ENCODE data around the gene HNRNPDL.

The HNRNPDL gene

DNA sequence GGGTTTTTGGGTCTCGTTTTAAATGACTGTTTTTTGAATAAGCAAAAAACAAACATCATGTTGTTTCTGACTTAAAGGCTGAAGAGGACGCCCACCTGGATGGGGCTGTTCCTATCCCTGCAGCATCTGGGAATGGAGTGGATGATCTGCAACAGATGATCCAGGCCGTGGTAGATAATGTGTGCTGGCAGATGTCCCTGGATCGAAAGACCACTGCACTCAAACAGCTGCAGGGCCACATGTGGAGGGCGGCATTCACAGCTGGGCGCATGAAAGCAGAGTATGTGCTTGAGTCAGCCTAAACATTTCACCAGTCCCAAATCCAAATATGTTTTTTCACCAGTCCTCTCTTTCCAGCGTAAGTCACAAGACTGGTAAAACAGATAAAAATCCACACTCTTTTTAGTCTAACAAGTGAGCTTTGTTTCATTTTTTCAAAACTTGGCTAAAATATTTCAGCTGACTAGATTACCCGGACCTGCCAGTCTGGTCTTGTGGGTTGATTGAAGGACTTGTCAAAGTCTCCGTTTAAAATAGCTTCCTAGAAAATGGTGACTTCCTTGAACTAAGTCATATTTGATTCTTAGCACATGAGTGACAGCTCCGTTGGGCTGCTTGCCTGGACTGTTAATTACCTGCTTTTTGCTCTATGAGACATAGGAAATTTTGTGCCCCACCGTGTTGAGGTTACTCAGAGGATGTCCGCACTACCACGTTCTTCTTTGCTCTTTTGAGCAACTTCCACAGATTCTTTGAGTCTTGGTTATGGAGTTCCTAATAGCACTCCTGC is 20.9 kb upstream of the HNRNPDL start:
- Histone ChIP-seq H3K4me1 (ENCODE audit: insufficient read depth, low read length) (peaks cover 6% of the 10 kb centered on the region; the same call in 1 of the 2 replicates), H3K36me3 (ENCODE audit: insufficient read depth, low read length) (peaks cover 25% of the 10 kb centered on the region), H3K9ac (ENCODE audit: low read depth, low read length) (no peak overlapping the region), H3K9me3 (ENCODE audit: control insufficient read depth, insufficient read depth, low read length) (no peaks in the 10 kb centered on the region)

GRCh38 chr4:82447886-82448285 is 17.6 kb upstream of the HNRNPDL start:
- Histone ChIP-seq H3K9ac (ENCODE audit: low read depth, low read length) (no peak overlapping the region), H3K36me3 (ENCODE audit: insufficient read depth, low read length) (peaks cover 17% of the 10 kb centered on the region), H3K9me3 (ENCODE audit: control insufficient read depth, insufficient read depth, low read length) (no peaks in the 10 kb centered on the region), H3K4me1 (ENCODE audit: insufficient read depth, low read length) (no peaks in the 10 kb centered on the region)

GRCh38 chr4:82439088-82439487 is 8.8 kb upstream of the HNRNPDL start:
- Histone ChIP-seq H3K9me3 (ENCODE audit: control insufficient read depth, insufficient read depth, low read length) (no peaks in the 10 kb centered on the region), H3K4me1 (ENCODE audit: insufficient read depth, low read length) (peaks cover 12% of the 10 kb centered on the region), H3K9ac (ENCODE audit: low read depth, low read length) (no peak overlapping the region), H3K36me3 (ENCODE audit: insufficient read depth, low read length) (no peaks in the 10 kb centered on the region)

GRCh38 chr4:82437285-82438005 is 7.2 kb upstream of the HNRNPDL start:
- no peaks in the 10 kb centered on the region for H3K9me3 ChIP-seq (ENCODE audit: control insufficient read depth, insufficient read depth, low read length)
- H3K4me1 ChIP-seq (ENCODE audit: insufficient read depth, low read length) = peaks cover 19% of the 10 kb centered on the region
- H3K9ac ChIP-seq (ENCODE audit: low read depth, low read length) = no peak overlapping the region
- H3K36me3 ChIP-seq (ENCODE audit: insufficient read depth, low read length) = no peaks in the 10 kb centered on the region

- Histone ChIP-seq H3K9ac (ENCODE audit: low read depth, low read length) (no peak overlapping the region), H3K9me3 (ENCODE audit: control insufficient read depth, insufficient read depth, low read length) (no peaks in the 10 kb centered on the region), H3K36me3 (ENCODE audit: insufficient read depth, low read length) (no peaks in the 10 kb centered on the region), H3K4me1 (ENCODE audit: insufficient read depth, low read length) (peaks cover 19% of the 10 kb centered on the region)
Observed at GRCh38 chr4:82436780-82437179, 6.5 kb upstream of the HNRNPDL start.

DNA sequence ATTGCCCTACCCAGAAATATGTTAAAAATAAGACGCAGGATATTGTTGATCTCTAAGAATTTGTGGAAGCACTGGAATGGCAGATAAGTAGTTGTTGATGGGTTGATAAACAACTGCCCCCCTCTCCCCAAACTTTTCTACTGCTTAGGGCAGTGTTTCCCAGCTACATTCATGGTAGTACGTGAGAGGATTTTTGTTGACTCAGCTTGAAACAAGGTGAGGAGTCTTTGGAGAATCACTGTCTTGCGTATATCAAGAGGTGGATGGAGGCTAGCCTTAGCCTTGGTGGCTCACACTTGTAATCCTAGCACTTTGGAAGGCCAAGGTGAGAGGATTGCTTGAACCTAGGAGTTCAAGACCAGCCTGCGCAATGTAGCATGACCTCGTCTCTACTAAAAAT is 5.9 kb upstream of the HNRNPDL start:
- Histone ChIP-seq H3K9me3 (ENCODE audit: control insufficient read depth, insufficient read depth, low read length) (no peaks in the 10 kb centered on the region), H3K9ac (ENCODE audit: low read depth, low read length) (no peak overlapping the region), H3K4me1 (ENCODE audit: insufficient read depth, low read length) (peaks cover 19% of the 10 kb centered on the region), H3K36me3 (ENCODE audit: insufficient read depth, low read length) (no peaks in the 10 kb centered on the region)

DNA sequence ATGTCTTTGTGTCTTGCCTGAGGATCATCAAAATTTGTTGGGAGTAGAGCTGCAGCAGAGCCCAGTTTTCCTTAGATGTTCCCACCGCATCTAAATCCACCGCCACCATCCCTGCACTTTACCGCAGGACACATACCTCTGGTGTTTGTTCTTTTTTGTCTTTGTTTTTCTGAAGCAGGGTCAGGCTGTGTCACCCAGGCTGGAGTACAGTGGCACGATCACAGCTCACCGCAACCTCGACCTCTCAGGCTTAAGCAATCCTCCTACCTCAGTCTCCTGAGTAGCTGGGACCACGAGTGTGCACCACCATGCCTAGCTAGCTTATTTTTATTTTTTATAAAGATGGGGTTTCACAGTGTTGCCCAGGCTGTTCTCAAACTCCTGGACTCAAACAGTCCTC is 4.7 kb upstream of the HNRNPDL start:
- no peaks in the 10 kb centered on the region for H3K9me3 ChIP-seq (ENCODE audit: control insufficient read depth, insufficient read depth, low read length)
- H3K4me1 ChIP-seq (ENCODE audit: insufficient read depth, low read length) = peaks cover 15% of the 10 kb centered on the region
- no peaks in the 10 kb centered on the region for H3K36me3 ChIP-seq (ENCODE audit: insufficient read depth, low read length)
- H3K9ac ChIP-seq (ENCODE audit: low read depth, low read length) = no peak overlapping the region

DNA sequence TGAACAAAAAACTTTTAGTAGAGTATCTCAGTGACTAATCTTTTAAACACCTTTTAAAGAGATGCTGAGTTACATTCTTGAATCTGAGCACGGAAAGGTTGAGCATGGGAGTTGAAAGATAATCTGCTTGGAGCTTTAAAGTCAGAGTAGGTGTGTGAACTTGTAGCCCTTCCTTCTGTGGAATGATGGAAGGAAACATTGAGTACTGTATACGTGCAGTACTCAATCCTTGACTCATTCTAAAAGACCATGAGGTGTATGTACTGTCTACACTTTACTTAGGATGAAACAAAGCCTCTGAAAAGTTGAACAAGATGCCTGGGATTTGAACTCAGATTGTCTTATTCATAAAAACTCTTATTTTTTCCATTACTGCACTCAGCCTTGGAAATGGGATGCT is 3.5 kb upstream of the HNRNPDL start:
- H3K36me3 ChIP-seq (ENCODE audit: insufficient read depth, low read length) = no peaks in the 10 kb centered on the region
- no peaks in the 10 kb centered on the region for H3K9me3 ChIP-seq (ENCODE audit: control insufficient read depth, insufficient read depth, low read length)
- H3K4me1 ChIP-seq (ENCODE audit: insufficient read depth, low read length) = peaks cover 15% of the 10 kb centered on the region

GRCh38 chr4:82432596-82432995 is 2.3 kb upstream of the HNRNPDL start:
- no peak overlapping the region for H3K9ac ChIP-seq (ENCODE audit: low read depth, low read length)
- H3K36me3 ChIP-seq (ENCODE audit: insufficient read depth, low read length) = peaks cover 7% of the 10 kb centered on the region
- H3K9me3 ChIP-seq (ENCODE audit: control insufficient read depth, insufficient read depth, low read length) = no peaks in the 10 kb centered on the region
- peaks cover 14% of the 10 kb centered on the region for H3K4me1 ChIP-seq (ENCODE audit: insufficient read depth, low read length)

More for the DNA sequence above, 3.5 kb upstream of the HNRNPDL start:
- H3K9ac ChIP-seq (ENCODE audit: low read depth, low read length) = no peak overlapping the region

DNA sequence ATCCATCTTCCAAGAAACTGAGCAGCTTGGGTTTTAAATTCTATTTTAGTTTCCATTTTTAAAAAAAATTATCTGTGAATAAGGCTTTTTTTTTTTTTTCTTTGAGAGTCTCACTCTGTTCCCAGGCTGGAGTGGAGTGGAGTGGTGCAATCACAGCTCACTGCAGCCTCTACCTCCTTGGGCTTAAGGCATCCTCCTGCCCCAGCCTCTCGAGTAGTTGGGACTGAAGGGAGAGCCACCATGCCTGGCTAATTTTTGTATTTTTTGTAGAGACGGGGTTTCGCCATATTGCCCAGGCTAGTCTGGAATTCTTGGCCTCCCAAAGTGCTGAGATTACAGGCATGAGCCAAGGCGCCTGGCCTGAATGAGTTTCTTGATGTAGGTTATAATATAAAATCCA is 1.6 kb upstream of the HNRNPDL start:
- Histone ChIP-seq H3K36me3 (ENCODE audit: insufficient read depth, low read length) (peaks cover 12% of the 10 kb centered on the region), H3K4me1 (ENCODE audit: insufficient read depth, low read length) (peaks cover 11% of the 10 kb centered on the region), H3K9ac (ENCODE audit: low read depth, low read length) (peak overlapping the region; percentile 96), H3K9me3 (ENCODE audit: control insufficient read depth, insufficient read depth, low read length) (no peaks in the 10 kb centered on the region)

DNA sequence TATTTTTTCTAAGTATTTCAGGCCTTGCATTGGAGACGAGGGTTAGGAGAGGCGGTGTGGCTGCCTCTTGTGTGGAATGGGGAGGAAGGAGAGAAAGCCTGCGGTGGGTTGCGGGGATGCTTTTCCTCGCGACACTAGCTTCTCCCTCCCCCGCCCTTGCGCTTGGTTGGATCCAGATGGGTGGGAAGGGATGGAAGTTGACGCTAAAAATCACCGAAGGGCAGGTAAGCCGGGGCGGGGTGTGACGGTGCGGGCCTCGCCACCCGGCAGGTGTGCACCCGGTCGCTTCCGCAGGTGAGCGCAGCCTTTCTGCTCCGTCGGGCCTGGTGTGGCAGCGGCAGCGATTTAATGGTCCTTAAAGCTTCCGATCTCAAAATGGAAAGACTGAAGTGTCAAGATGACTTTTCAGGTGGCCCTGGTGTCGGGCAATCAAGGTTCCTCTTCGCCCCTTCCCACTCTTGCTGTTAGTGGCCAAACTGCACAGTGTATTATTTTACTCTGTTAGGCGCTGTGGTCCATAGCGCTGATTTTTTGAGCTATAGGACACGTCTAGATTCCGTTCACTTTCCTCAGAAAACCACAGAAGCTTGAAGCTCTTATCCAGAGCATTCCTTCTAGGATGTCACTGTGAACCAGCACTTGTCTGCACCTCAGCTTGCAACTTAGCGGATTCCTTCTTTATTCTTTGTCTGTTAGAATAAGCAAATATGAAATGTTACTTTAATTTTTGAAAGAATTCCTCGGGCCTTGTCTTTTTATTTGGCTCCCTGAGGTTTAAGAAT is 893 bp upstream of the HNRNPDL start:
- peaks cover 17% of the 10 kb centered on the region for H3K4me1 ChIP-seq (ENCODE audit: insufficient read depth, low read length)
- peaks cover 19% of the 10 kb centered on the region for H3K36me3 ChIP-seq (ENCODE audit: insufficient read depth, low read length)
- H3K9ac ChIP-seq (ENCODE audit: low read depth, low read length) = peak overlapping the region; percentile 96
- no peaks in the 10 kb centered on the region for H3K9me3 ChIP-seq (ENCODE audit: control insufficient read depth, insufficient read depth, low read length)

GRCh38 chr4:82429728-82430192 is 502 bp downstream of the HNRNPDL start:
- Histone ChIP-seq H3K4me1 (ENCODE audit: insufficient read depth, low read length) (peaks cover 17% of the 10 kb centered on the region), H3K36me3 (ENCODE audit: insufficient read depth, low read length) (peaks cover 22% of the 10 kb centered on the region), H3K9ac (ENCODE audit: low read depth, low read length) (peak overlapping the region; percentile 96), H3K9me3 (ENCODE audit: control insufficient read depth, insufficient read depth, low read length) (no peaks in the 10 kb centered on the region)

DNA sequence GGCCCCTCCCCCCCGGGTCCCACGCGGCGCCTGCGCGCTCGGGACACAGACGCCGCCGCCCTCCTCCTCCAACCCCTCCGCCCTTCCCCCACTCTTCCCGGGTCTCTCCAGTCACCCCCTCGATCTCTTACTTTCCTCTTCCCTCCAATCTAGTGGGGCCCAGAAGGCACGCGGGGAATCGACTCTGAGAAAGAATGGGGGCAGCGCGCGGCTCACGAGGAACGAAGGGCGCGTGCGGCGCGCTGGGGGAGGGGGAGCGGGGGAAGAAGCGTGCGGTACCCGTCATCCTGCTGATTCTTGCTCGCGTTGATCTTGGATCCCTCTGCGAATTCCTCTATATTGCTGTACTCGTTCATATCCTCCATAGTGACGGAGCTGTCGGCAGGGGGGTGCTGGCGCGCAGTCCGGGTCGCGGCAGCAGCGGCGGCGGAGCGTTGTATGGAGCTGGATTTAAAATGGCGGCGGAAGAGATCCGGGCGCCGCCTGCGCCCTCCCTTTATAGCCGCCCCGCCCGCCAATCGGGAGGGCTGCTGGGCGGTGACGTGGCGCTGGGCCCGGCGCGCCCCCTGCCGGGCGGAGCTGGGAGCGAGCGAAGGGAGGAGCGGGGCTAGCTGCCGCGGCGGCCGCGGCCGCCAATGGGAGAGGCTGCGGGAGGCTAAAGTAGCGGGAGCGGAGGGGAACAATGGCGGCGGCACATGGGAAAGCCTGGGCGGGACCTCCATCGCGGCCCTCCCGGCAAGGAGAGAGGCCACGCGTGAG is 1.1 kb downstream of the HNRNPDL start:
- H3K9ac ChIP-seq (ENCODE audit: low read depth, low read length) = peak overlapping the region; percentile 96
- H3K9me3 ChIP-seq (ENCODE audit: control insufficient read depth, insufficient read depth, low read length) = no peaks in the 10 kb centered on the region
- peaks cover 22% of the 10 kb centered on the region for H3K36me3 ChIP-seq (ENCODE audit: insufficient read depth, low read length)
- peaks cover 17% of the 10 kb centered on the region for H3K4me1 ChIP-seq (ENCODE audit: insufficient read depth, low read length)

GRCh38 chr4:82428526-82428968 is 1.7 kb downstream of the HNRNPDL start:
- Histone ChIP-seq H3K4me1 (ENCODE audit: insufficient read depth, low read length) (peaks cover 17% of the 10 kb centered on the region), H3K9me3 (ENCODE audit: control insufficient read depth, insufficient read depth, low read length) (no peaks in the 10 kb centered on the region), H3K36me3 (ENCODE audit: insufficient read depth, low read length) (peaks cover 22% of the 10 kb centered on the region), H3K9ac (ENCODE audit: low read depth, low read length) (peak overlapping the region; percentile 96)

Data from ES-I3 (cell line).